Right atrium auricular region (tissue), 2 donors: ENCODE data around the gene GAMT. TPM values are rescaled to one million over a fixed set of nuclear protein-coding genes. Genes with fewer than 3 reads are reported as not detected.

Source experiments
- DNase-seq: peaks from one replicate; pipeline ENCODE4 v3.0.0-alpha.2; 2019; ENCODE audit warnings: low spot score
- H3K27ac ChIP-seq, 2 donors: fragments of 200-600 bp; sonication (generic); 1 replicate in 1 of 2; 2 replicates in 1 of 2; pipeline ENCODE4 v1.5.1; 2016 to 2019
- H3K27me3 ChIP-seq, 2 donors: fragments of 200-600 bp; sonication (generic); one replicate each; pipeline versions ENCODE4 v1.5.1 to v1.6.0; 2017 to 2019
- H3K36me3 ChIP-seq: fragments of 200-600 bp; sonication (generic); one replicate; pipeline ENCODE4 v1.5.1; 2016
- H3K4me1 ChIP-seq, 2 donors: fragments of 200-600 bp; sonication (generic); one replicate each; pipeline versions ENCODE4 v1.5.1 to v1.6.0; 2017 to 2019
- H3K4me3 ChIP-seq, 2 donors: fragments of 200-600 bp; sonication (generic); 1 replicate in 1 of 2; 2 replicates in 1 of 2; pipeline ENCODE4 v1.5.1; 2017 to 2019; ENCODE audit warnings: mild to moderate bottlenecking in 1 of 2, moderate library complexity in 1 of 2
- H3K9me3 ChIP-seq, 2 donors: fragments of 200-600 bp; sonication (generic); one replicate each; pipeline ENCODE4 v1.5.1; 2019
- CTCF ChIP-seq, 2 donors: fragments of 200-600 bp; sonication (generic); IDR thresholded peaks; one replicate each; pipeline ENCODE4 v1.5.1; 2019; ENCODE audit warnings: antibody characterized with exemption in 2 of 2
- total RNA-seq, 2 donors: library from RNA; depleted of rRNA; stranded (reverse); fragments of >200 nt; gene quantifications; one replicate each; pipeline ENCODE4 v1.1.0, GENCODE V29; 2016

The GAMT gene
- total RNA-seq, 2 donors from 2014 or later = 45.8 to 92.5 TPM

GRCh38 chr19:1370579-1371361 is 30.6 kb downstream of the GAMT start:
- peaks cover 0 to 30% of the 10 kb centered on the region in 2 donors for H3K4me1 ChIP-seq
- TF ChIP-seq CTCF (IDR thresholded peaks at IDR 0.05) = no peak
- DNase-seq = no peak
- H3K4me3 ChIP-seq = no peak overlapping the region
- H3K27ac ChIP-seq = no peak overlapping the region
- no peaks in the 10 kb centered on the region for H3K27me3 ChIP-seq
- H3K9me3 ChIP-seq = no peaks in the 10 kb centered on the region
- peaks cover 71% of the 10 kb centered on the region for H3K36me3 ChIP-seq

- H3K9me3 ChIP-seq = no peaks in the 10 kb centered on the region
- no peak overlapping the region for H3K4me3 ChIP-seq
- H3K27ac ChIP-seq = no peak overlapping the region
- H3K27me3 ChIP-seq = no peaks in the 10 kb centered on the region
- peaks cover 0 to 26% of the 10 kb centered on the region in 2 donors for H3K4me1 ChIP-seq
- TF ChIP-seq CTCF (IDR thresholded peaks at IDR 0.05) = no peak
- no peak for DNase-seq
- H3K36me3 ChIP-seq = peaks cover 84% of the 10 kb centered on the region
These were observed 32.0 kb downstream of the GAMT start for GRCh38 chr19:1369214-1369805.

- no peak for TF ChIP-seq CTCF (IDR thresholded peaks at IDR 0.05)
- no peaks in the 10 kb centered on the region for H3K9me3 ChIP-seq
- H3K27me3 ChIP-seq = no peaks in the 10 kb centered on the region
- H3K36me3 ChIP-seq = peaks cover 86% of the 10 kb centered on the region
- no peak overlapping the region for H3K4me3 ChIP-seq
- no peak for DNase-seq
- H3K4me1 ChIP-seq = peaks cover 0 to 13% of the 10 kb centered on the region in 2 donors
- no peak overlapping the region for H3K27ac ChIP-seq
These were observed 34.2 kb downstream of the GAMT start for GRCh38 chr19:1366899-1367870.

DNA sequence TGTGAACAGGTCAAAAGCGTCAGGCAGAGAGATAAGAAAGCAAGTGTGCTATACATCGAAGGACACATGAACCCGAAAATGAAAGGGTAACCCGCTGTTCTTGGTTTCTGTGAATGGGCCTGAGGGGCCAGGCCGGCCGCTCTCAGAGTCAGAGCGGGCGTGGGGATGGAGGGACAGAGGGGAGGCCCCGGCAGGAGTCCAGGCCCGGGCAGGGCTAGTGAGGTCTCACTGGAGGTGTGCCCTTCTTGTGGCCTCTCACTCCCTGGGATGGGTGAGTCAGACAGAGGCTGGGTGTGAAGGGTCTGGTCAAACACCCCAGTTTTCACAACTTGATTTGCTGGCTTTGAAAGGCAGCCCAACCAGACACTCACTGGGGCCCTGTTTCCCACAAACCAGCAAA is 35.0 kb downstream of the GAMT start:
- H3K36me3 ChIP-seq = peaks cover 82% of the 10 kb centered on the region
- H3K4me3 ChIP-seq = no peak overlapping the region
- no peak overlapping the region for H3K27ac ChIP-seq
- peaks cover 0 to 22% of the 10 kb centered on the region in 2 donors for H3K4me1 ChIP-seq
- no peaks in the 10 kb centered on the region for H3K27me3 ChIP-seq
- no peak for DNase-seq
- H3K9me3 ChIP-seq = no peaks in the 10 kb centered on the region
- TF ChIP-seq CTCF (IDR thresholded peaks at IDR 0.05) = no peak

DNA sequence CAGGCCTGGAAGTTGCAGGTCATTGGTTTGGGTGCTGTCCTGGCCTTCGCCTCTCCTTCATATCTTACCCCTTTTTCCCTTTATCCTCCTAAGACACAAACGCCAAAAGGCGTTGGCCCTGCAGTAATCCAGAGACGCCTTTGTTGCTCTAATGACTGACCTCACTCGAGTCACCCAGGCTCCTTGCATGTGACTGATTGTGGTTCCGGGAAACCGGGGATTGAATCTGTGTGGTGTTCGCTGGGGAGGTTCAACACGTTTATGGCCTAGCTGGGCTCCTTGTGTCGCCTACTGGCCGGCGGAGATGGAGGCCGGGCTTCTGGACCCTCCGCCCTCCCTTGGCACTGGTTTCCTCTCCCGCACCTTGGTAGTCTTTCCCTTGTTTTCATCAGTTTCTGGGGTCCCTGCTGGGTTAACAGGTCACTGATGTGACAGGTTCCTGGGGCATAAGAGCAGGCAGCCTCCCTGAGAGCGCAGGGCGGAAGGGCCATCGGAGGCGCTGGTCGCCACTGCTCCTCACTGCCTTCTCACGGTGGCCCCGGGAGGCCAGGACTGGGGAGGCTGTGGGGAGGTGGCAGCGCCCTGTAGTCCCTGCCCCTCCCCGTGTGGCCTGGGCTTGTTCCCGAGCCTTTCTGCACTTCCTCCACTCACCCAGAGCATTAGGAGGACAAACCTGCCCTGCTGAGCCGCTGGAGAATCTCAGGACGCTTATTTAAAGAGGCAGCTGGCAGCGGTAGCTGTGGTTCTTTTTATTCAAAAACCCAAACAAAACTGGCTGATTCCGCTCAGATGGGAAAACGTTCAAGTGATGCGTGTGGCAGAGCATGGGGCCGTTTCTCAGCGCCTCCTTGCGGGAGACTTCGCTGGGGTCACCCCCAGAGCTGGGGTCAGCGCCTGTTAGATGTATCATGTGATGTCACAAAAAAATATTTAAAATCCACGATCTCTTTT is 35.7 kb downstream of the GAMT start:
- no peak for TF ChIP-seq CTCF (IDR thresholded peaks at IDR 0.05)
- no peak overlapping the region for H3K4me3 ChIP-seq
- no peak for DNase-seq
- H3K27ac ChIP-seq = no peak overlapping the region
- peaks cover 75% of the 10 kb centered on the region for H3K36me3 ChIP-seq
- H3K4me1 ChIP-seq = peaks cover 0 to 22% of the 10 kb centered on the region in 2 donors
- H3K27me3 ChIP-seq = no peaks in the 10 kb centered on the region
- no peaks in the 10 kb centered on the region for H3K9me3 ChIP-seq
